Measurements from ENCODE around the gene IFNB1.

Gene IFNB1

GRCh38 chr9:21070171-21070571 is 7.6 kb downstream of the IFNB1 start:
- no peak for TF ChIP-seq RAD21 (IDR thresholded peaks at IDR 0.05; ENCODE audit: low read depth)

GRCh38 chr9:21060919-21061561 is 16.7 kb downstream of the IFNB1 start:
- TF ChIP-seq NFIC (IDR thresholded peaks at IDR 0.05) (no peak), EGR1 (IDR thresholded peaks at IDR 0.05) (no peak)

- no peak for TF ChIP-seq MAX (IDR thresholded peaks at IDR 0.05)
- TF ChIP-seq YY1 (IDR thresholded peaks at IDR 0.05; ENCODE audit: low read depth), result no peak
- no peak for TF ChIP-seq TEAD4 (IDR thresholded peaks at IDR 0.05)
- no peak for TF ChIP-seq REST (IDR thresholded peaks at IDR 0.05; ENCODE audit: low read depth)
- no peak for TF ChIP-seq CEBPB (IDR thresholded peaks at IDR 0.05)
- no peak for TF ChIP-seq EP300 (IDR thresholded peaks at IDR 0.05; ENCODE audit: borderline replicate concordance)
- TF ChIP-seq CREB1 (IDR thresholded peaks at IDR 0.05; ENCODE audit: low read depth), result no peak
- no peak for TF ChIP-seq USF1 (IDR thresholded peaks at IDR 0.05)
- TF ChIP-seq EGR1 (IDR thresholded peaks at IDR 0.05), result no peak
- TF ChIP-seq TCF12 (IDR thresholded peaks at IDR 0.05; ENCODE audit: low read depth), result no peak
- no peak for TF ChIP-seq ZBTB7A (IDR thresholded peaks at IDR 0.05; ENCODE audit: low read depth)
- no peak for TF ChIP-seq FOXM1 (IDR thresholded peaks at IDR 0.05; ENCODE audit: borderline replicate concordance, low read depth)
- TF ChIP-seq NFIC (IDR thresholded peaks at IDR 0.05), result no peak
- no peak for TF ChIP-seq RAD21 (IDR thresholded peaks at IDR 0.05; ENCODE audit: low read depth)
These were observed 20.8 kb downstream of the IFNB1 start for GRCh38 chr9:21056931-21057330.

GRCh38 chr9:21053851-21054250 is 23.9 kb downstream of the IFNB1 start:
- TF ChIP-seq CREB1 (IDR thresholded peaks at IDR 0.05; ENCODE audit: low read depth), result no peak
- no peak for TF ChIP-seq MAX (IDR thresholded peaks at IDR 0.05)
- TF ChIP-seq USF1 (IDR thresholded peaks at IDR 0.05), result no peak
- TF ChIP-seq FOXM1 (IDR thresholded peaks at IDR 0.05; ENCODE audit: borderline replicate concordance, low read depth), result no peak
- TF ChIP-seq RAD21 (IDR thresholded peaks at IDR 0.05; ENCODE audit: low read depth), result no peak
- TF ChIP-seq TEAD4 (IDR thresholded peaks at IDR 0.05), result no peak
- no peak for TF ChIP-seq CEBPB (IDR thresholded peaks at IDR 0.05)
- no peak for TF ChIP-seq NFIC (IDR thresholded peaks at IDR 0.05)
- no peak for TF ChIP-seq EGR1 (IDR thresholded peaks at IDR 0.05)
- no peak for TF ChIP-seq REST (IDR thresholded peaks at IDR 0.05; ENCODE audit: low read depth)
- no peak for TF ChIP-seq ZBTB7A (IDR thresholded peaks at IDR 0.05; ENCODE audit: low read depth)
- no peak for TF ChIP-seq YY1 (IDR thresholded peaks at IDR 0.05; ENCODE audit: low read depth)

GRCh38 chr9:21047281-21047691 is 30.5 kb downstream of the IFNB1 start:
- TF ChIP-seq MAX (IDR thresholded peaks at IDR 0.05) (no peak), EGR1 (IDR thresholded peaks at IDR 0.05) (no peak), REST (IDR thresholded peaks at IDR 0.05; ENCODE audit: low read depth) (no peak), ZBTB7A (IDR thresholded peaks at IDR 0.05; ENCODE audit: low read depth) (no peak), FOXM1 (IDR thresholded peaks at IDR 0.05; ENCODE audit: borderline replicate concordance, low read depth) (no peak), USF1 (IDR thresholded peaks at IDR 0.05) (no peak), CREB1 (IDR thresholded peaks at IDR 0.05; ENCODE audit: low read depth) (no peak), EP300 (IDR thresholded peaks at IDR 0.05; ENCODE audit: borderline replicate concordance) (no peak), TAF1 (IDR thresholded peaks at IDR 0.05; ENCODE audit: low read depth) (no peak), NFIC (IDR thresholded peaks at IDR 0.05) (no peak), YY1 (IDR thresholded peaks at IDR 0.05; ENCODE audit: low read depth) (no peak), CEBPB (IDR thresholded peaks at IDR 0.05) (no peak), TCF12 (IDR thresholded peaks at IDR 0.05; ENCODE audit: low read depth) (no peak)

Data from Ishikawa (cell line).